OCI-LY3 (cell line): ENCODE results near the gene ZNF763.

Experiments used
- EZH2phosphoT487 ChIP-seq: fragments of 200-600 bp; shearing (Covaris generic); IDR thresholded peaks from 2 replicates; pipeline ENCODE4 v1.6.1; 2018; ENCODE audit warnings: antibody characterized with exemption, mixed run types, low read depth
- TF ChIP-seq, protein P1 (sequence below): fragments of 200-600, 300-600 bp; sonication (generic); IDR thresholded peaks from 2 replicates; pipeline ENCODE4 v1.5.1; 2014; ENCODE audit warnings: antibody characterized with exemption, low read length, low read depth

DNA sequence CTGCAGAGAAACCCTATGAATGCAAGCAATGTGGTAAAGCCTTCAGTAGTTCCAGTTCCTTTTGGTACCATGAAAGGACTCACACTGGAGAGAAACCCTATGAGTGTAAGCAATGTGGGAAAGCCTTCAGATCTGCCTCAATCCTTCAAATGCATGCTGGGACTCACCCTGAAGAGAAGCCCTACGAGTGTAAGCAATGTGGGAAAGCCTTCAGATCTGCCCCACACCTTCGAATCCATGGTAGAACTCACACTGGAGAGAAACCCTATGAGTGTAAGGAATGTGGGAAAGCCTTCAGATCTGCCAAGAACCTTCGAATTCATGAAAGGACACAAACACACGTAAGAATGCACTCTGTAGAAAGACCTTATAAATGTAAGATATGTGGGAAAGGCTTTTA lies 14.7 kb downstream of the ZNF763 start:
- TF ChIP-seq, protein P1, sequence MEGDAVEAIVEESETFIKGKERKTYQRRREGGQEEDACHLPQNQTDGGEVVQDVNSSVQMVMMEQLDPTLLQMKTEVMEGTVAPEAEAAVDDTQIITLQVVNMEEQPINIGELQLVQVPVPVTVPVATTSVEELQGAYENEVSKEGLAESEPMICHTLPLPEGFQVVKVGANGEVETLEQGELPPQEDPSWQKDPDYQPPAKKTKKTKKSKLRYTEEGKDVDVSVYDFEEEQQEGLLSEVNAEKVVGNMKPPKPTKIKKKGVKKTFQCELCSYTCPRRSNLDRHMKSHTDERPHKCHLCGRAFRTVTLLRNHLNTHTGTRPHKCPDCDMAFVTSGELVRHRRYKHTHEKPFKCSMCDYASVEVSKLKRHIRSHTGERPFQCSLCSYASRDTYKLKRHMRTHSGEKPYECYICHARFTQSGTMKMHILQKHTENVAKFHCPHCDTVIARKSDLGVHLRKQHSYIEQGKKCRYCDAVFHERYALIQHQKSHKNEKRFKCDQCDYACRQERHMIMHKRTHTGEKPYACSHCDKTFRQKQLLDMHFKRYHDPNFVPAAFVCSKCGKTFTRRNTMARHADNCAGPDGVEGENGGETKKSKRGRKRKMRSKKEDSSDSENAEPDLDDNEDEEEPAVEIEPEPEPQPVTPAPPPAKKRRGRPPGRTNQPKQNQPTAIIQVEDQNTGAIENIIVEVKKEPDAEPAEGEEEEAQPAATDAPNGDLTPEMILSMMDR, result no peak
- TF ChIP-seq EZH2phosphoT487, result no peak
